HS-5 (cell line): ENCODE results near the gene ITIH6.
"Not testable (repeated sequence)": the region's sequence is repeated elsewhere in the genome, so short reads cannot be mapped to it uniquely, and the experiment has no call there.

Experiments
- DNase-seq: peaks from one replicate; pipeline ENCODE4 v3.0.0-alpha.2; 2012; ENCODE audit warnings: low read depth

The ITIH6 gene, protein sequence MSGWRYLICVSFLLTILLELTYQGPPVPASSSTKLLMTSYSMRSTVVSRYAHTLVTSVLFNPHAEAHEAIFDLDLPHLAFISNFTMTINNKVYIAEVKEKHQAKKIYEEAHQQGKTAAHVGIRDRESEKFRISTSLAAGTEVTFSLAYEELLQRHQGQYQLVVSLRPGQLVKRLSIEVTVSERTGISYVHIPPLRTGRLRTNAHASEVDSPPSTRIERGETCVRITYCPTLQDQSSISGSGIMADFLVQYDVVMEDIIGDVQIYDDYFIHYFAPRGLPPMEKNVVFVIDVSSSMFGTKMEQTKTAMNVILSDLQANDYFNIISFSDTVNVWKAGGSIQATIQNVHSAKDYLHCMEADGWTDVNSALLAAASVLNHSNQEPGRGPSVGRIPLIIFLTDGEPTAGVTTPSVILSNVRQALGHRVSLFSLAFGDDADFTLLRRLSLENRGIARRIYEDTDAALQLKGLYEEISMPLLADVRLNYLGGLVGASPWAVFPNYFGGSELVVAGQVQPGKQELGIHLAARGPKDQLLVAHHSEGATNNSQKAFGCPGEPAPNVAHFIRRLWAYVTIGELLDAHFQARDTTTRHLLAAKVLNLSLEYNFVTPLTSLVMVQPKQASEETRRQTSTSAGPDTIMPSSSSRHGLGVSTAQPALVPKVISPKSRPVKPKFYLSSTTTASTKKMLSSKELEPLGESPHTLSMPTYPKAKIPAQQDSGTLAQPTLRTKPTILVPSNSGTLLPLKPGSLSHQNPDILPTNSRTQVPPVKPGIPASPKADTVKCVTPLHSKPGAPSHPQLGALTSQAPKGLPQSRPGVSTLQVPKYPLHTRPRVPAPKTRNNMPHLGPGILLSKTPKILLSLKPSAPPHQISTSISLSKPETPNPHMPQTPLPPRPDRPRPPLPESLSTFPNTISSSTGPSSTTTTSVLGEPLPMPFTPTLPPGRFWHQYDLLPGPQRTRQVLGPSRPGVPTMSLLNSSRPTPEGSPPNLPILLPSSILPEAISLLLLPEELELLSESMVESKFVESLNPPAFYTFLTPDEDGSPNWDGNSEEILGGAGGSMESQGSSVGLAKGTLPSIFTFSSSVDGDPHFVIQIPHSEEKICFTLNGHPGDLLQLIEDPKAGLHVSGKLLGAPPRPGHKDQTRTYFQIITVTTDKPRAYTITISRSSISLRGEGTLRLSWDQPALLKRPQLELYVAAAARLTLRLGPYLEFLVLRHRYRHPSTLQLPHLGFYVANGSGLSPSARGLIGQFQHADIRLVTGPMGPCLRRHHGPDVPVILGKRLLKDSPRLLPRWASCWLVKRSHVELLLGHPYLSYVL

DNA sequence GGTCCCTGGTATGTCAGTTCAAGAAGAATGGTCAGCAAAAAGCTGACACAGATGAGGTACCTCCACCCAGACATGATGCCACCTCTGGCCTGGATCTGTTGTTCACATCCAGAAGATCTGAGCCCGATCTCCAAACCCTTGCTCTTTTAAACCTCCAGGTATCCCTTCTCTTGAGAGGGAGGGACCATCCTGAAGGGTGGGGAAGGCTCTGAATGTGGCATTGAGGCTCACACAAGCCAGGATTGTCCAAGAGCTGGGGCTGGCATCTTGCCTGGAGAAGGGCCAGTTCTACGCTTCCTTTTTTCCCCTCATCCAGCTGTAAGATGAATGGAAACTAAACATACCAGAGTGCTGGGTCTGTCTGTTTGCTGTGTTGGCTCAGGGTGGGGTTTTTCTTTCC, at the start of gene ITIH6:
Gene ITIH6 (minus strand): TSS at position 119 of the 400 bp plus-strand sequence. CDS start 45 bp downstream, at position 74.
- DNase-seq: no peak

DNA sequence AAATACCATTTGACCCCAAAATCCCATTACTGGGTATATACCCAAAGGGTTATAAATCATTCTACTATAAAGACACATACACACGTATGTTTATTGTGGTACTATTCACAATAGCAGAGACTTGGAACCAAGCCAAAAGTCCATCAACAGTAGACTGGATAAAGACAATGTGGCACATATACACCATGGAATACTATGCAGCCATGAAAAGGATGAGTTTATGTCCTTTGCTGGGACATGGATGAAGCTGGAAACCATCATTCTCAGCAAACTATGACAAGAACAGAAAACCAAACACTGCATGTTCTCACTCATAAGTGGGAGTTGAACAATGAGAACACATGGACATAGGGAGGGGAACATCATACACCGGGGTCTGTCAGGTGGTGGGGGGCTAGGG, 49.6 kb upstream of the ITIH6 start:
- DNase-seq: not testable (repeated sequence)

DNA sequence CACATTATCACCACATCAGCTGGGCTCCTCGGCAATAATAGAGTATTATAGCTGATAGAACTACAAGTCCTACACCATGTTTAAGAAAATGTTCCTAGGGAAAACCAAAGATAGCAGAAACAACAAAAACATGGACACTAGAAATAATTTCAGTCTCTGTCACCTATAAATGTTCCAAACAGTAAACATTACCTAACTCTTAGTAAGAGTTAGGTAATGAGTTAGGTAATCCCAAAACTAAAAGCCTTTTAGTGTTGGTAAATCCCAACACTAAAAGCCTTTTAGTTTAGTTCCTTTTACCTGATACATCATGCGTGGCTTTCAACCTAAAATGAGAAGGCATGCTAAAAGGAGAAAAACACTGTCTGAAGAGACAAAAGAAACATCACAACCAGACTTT, 45.0 kb upstream of the ITIH6 start:
- no peak for DNase-seq

DNA sequence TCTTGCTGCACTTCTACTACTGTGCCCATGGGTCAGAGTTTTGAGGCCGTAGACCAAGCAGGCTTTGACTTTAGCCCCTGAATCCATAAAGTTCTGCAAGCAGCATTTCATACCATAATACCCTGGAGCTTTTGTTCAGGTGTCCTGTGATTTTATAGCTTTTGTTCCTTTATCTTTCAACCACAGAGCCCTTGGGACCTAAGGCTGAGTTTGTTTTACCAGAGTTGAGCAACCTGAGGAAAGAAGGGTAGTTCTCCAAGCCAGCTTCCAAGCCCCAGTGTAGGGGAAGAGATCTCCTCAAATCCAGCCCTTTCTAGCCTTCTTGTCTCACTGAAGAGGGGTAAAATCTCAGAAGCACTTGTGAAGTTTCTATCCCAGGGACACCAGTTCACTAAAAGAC, 44.6 kb upstream of the ITIH6 start:
- DNase-seq: no peak

DNA sequence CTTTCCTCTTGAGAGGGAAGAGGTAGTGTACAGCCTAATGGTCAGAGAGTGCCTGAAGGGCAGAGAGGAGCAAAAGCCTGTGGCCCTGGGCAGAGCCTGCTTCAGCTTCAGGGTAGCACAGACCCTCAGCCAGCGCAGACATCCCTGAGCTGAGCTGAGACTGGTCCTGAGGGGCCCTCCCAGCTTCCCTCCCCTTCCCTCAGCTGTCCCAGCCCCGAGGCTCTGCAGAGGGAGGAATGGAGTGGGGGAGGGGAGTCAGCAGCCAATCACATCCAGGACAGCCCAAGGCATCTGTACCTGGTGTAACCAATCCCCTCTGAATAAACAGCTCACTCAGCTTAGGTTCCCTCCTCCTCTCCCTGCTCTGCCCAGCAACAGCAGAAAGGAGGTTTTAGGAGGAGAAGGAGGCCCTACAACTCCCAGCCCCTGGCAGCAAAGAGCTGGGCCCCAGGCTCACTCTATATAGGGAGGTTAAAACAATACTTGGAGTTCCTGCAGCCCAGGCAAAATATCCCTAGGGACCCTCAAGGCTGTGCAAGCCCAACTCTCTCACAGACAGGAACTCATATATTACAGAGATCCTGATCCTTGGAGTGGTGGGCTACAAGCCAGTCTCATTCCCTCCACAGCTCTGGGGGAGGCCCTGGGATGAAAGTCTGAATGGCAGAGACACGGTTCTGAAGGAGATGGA, 43.3 kb upstream of the ITIH6 start:
- DNase-seq: not testable (repeated sequence)

DNA sequence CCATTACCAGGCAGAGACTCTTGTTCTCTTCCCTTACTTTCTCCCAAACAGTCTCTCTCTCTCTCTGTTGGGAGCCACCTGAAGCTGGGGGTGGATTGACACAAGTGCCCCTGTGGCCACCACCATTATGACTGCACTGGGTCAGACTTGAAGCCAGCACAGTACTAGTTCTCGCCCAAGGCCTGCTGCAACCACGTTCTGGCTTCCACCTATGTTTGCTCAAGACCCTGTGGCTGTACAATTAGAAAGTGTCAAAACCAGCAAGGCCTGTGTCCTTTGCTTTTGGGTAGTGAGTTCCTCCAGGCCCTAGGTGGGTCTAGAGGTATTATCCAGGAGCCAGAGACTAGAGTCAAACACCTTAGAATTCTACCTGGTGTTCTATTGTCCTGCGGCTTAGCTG, 40.5 kb upstream of the ITIH6 start:
- no peak for DNase-seq

DNA sequence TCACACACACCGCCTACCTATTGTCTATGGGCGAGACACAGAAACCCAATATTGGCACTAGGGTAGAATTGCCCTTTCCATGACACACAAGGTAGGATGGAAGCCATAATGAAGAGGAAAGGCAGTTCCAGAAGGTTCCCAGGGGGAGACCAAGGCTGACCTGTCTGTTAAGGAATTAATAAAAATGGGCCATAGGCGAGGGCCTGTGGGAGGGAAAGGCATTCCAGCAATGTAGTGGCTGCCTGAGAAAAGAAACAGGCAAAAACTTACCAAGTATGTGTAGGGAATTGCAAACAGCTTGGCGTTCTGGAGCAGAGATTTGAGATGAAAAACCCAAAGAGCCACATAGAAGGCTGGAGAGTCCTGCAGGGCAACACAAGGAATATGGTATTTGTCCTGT, 28.5 kb upstream of the ITIH6 start:
- no peak for DNase-seq

DNA sequence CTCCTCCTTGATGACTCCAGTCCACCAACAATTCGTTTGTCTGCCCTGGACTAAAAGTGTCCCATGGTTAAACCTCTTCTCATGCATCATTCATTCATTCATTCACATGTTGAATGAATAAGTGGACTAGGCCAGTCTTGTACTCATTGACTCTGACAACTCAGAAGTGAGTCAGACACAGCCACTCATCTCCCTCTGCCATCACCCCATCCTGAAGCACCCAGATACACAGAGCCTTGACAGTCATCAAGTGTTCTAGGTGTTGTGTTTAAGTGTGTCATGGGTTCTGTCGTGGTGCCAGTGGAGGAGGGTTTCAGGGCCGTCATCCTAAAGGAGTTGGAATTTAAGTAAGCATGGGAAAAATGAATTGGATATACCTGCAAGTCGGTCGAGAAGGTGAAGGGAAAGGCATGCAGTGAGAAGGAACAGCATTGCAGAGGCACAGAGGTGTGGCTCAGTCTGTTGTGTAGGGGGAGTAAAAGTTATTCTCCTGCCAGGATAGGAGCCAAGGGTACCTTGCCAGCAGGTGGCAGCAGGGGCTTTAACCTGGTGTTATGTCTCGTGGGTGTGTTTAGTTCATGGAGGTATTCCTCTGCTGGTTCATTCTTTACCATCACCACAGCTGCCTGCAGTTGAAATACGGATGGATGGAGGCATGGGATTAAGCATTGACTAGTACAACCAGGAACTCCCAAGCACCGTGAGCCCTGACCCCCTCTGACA, 27.8 kb upstream of the ITIH6 start:
- DNase-seq: no peak

DNA sequence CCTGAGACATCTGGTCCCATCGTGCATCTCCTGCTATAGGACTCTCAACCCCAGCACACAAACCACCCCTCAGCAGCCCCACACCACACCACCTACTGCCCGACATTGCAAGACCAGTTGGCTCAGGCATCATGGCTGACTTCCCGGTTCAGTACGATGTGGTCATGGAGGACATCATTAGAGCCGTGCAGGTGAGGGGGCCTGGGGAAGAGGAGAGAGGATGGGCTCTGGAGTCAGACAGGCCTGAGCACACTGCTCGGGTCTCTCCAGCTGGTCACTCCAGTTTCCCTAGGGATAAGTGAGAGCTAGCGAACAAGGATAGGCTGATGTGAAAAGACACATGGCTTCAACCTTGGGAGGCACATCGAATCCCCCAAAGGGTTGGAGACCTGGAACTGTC, 26.7 kb upstream of the ITIH6 start:
- no peak for DNase-seq

DNA sequence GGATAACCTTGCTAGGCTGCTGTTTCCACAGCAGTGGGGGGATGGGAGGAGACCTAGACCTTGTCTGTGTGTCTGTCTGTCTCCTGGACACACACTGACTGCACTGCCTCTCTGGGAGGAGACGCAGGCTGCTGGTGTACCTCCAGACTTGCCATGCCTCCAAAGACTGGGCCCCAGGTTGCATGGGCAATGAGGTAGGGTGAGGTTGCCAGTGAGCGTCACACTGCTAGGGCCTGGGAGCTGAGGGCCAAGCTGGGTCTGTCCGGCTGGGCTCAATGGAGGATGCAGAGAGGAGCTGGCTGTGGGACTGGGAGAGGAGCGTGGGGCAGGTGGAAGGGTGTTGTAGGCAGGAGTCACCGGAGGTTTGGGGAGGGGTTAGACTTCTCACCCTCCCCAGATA, 26.1 kb upstream of the ITIH6 start:
- DNase-seq: no peak

DNA sequence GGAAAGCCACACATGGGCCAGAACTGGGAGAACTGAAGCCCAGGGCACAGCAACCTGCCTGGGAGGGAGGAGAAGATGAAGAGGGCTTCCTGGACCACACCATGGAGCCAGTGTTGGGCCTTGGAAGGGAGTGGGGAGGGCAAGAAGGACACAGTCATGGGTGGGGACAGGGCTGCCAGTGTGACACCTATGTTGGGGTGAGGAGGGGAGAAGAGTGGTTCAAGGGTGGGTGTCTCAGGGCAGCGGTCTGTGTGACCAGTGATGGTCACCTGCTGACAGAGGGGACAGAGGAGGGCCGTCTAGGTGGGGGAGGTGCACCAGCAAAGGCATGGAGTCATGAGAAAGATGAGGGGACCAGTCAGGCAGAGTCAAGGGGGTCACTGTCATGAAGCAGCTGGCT, 23.3 kb upstream of the ITIH6 start:
- no peak for DNase-seq

DNA sequence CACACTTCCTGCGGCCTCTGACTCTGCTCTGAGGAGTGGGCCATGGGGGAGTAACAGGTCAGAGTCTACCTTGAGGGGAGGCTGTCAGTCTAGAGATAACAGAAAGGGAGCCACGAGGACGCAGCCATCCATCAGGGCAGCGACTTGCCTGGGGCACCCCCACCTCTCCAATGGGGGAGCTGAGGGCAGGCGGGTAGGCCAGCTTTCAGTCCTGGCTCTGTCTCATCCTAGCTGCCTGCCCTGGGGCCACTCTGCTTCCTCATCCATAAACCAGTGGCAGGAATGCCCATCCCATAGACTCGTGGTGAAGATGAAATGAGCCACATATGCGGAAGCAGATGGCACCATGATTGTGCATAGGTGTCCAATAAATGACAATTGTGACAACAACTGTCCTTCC, 22.7 kb upstream of the ITIH6 start:
- DNase-seq: no peak

DNA sequence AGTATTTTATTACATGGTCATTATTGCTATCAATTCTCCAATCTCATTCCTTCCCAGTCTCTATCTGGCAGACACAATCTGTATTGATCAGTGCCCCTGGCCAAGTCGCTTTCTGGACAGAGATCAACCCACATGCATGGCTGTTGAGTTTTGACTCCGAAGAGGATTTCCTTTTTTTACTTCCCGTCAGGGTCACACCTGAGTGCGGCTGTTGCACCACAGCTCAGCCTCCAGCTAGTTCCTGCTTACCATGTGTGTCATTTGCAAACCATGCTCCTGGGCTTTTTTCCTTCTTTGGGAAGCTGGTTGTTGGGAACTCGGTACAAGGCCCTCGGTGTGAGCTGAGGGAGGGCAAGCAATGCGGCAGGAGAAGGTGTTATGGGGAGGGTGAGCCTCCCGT, 21.1 kb upstream of the ITIH6 start:
- DNase-seq: no peak

DNA sequence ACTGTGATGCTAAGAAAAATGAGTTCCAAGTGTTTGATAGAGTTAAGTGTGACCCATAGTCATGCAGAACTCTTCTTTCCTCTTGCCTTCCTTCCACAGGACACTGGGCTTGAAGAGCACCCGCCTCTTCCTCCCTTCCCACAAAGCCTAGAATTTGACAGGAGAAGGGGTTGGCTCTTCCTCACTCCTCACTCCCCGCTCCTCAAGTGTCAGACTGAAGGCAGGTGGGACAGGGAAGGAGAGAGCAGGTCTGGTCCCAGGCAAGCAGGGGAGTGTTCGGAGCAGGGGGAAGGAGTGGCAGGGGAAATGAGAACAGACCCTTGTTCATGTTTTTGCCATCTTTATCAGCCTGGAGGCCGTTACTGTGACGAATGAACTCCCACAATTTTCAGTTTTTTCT, 20.2 kb upstream of the ITIH6 start:
- no peak for DNase-seq

DNA sequence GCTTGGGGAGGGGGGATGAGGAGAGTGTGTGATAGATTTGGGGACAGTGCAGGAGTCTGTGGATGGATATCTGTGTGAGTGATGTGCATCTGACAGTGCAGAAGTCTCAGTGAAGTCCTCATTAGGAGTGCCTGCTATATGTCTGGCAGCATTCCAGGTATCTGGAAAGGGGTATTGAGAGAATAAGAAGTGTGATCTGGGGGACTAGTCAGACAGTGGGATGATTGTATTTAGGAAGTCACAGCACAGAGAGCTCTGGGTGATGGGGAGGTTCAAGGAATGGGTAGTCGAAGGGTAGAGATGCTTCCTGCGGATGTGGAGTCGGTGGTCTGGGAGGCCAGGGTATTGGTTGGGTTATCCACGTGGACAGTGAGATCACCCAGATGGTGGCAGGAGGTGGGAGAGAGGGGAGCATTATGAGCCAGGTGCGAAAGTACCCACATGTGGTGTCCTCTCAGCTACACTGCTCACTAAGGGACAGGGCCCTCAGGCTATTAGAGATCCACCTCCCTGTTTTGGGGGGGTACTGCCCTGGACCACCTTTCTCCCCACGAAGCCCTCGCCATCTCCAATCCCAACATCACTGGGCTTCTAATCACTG, 19.3 kb upstream of the ITIH6 start:
- DNase-seq: no peak

DNA sequence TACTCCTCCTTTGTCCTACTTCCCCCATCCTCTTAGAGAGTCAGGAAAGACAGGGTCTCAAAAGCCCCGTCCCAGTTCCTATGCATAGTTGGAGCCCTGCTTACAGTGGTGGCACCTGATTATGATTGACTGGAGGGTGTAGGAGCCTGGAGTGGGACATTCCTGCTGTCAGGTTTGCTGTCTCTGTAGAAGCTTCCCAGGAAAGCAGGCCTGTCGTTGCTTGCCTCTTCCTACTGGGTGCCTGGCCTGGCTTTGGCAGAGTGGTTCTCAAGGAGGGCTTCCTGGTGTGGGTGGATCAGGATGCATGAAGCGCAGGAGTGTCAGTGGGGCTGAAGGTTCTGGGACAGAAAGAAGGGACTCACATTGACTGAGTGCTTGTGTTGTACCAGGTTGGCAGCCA, 14.3 kb upstream of the ITIH6 start:
- DNase-seq: no peak

DNA sequence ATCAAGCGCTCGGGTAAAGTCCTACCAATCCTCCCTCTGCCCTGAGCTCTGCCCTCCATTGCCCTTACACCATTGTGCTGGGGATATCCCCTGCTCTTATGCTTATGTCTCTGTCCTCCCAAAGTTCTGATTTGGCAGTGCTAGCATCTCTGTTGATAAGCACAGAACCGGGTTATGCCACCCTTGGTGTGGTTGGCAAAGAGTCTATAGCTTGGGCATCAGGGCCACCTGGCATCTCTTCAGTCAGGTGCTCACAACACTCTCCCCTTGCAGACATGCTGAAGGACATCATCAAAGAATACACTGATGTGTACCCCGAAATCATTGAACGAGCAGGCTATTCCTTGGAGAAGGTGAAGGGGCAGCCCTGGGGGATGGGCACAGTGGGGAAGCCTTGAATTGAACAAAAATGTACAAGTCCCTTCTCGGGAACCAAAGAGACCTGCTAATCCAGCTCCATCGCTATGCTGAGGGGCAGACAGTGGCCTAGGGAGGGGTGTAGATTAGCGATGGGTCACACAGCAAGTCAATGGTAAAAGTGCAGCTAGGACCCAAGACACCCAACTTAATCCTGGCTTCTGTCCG, 13.3 kb upstream of the ITIH6 start:
- DNase-seq: no peak

DNA sequence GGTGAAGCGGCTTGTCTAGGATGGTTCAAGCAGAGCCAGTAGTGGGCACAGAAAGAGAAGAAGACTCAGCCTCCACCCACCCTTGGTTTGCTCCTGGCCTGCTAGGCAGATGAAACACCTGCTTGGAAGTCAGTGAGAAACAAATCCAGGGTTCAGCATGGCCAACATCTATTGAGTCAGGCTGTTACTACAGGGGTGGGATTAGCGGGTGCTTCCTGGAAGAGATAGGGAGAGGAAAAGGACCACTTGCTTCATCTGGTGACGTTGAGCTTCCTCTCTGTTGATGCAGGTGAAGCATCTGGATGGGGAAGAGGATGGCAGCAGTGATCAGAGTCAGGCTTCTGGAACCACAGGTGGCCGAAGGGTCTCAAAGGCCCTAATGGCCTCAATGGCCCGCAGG, 12.5 kb upstream of the ITIH6 start:
- no peak for DNase-seq

DNA sequence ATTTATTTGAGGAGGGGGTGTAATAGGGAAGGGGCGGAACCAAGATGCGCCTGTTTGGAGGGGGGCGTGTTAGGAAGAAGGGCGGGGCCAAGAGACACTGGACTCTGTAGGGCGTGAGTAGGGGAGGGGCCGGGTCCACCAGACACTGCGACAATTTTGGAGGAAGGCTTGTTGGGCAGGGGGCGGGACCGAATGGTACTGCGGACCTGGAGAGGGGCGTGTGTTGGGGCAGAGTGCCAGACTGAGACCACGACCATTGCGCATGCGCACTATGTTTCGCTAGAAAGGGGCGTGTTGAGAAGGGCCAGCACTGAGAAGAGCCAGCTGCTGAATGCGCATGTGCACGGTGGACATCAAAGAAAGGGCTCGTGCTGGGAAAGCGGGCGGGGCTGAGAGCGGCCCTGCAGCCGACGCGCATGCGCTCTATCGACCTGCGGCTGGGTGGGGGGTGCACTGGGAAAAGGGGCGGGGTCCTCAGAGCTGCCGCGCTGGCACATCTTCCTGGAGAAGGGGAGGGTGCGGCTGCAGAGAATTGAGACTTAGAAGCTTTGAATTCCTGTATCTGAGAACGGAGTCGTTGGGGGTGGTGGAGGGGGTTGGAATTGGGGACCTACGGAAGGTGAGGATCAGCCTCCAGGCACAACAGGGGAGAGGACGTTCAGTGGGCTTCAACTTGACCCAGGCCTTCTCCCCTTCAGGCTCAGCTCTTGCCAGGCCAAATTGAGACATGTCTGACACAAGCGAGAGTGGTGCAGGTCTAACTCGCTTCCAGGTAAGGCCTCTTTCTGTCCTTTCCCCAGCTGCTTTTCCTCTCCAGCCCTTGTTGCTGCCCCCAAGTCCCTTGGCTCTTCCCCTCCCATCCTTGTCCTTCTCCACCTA, 10.8 kb upstream of the ITIH6 start:
- peak; percentile 75 for DNase-seq
